GM21381 (cell line): Measurements from ENCODE around the gene PAK5.

ENCODE experiments used
- ATAC-seq: cut with Tn5 transposase; IDR thresholded peaks from one replicate; pipeline ENCODE4 v1.9.1; 2021; ENCODE audit warnings: mild to moderate bottlenecking, moderate library complexity; ENCODE audit not compliant: unreplicated experiment

PAK5 gene

GRCh38 chr20:9503526-9504245 is 335.2 kb downstream of the PAK5 start:
- ATAC-seq: no peak

GRCh38 chr20:9501473-9501872 is 337.4 kb downstream of the PAK5 start:
- ATAC-seq: no peak

GRCh38 chr20:9500121-9500520 is 338.8 kb downstream of the PAK5 start:
- ATAC-seq: no peak

GRCh38 chr20:9499126-9499899 is 339.6 kb downstream of the PAK5 start:
- ATAC-seq: no peak

DNA sequence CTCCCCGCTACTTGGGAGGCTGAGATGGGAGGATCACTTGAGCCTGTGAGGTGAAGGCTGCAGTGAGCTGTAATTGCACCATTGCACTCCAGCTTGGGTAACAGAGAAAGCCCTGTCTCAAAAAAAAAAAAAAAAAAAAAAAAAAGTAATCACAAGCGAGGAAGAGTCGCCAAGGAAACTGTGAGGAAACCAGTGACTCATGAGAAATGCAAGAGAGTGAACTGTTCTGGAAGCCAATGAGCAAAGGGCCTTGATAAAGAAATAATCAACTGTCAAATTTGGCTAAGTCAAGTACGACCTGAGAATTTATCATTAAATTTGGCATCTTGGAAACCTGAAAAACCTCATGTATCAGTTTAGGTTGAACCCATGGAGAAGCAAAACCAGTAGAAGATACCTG is 340.6 kb downstream of the PAK5 start:
- ATAC-seq: no peak

GRCh38 chr20:9496155-9496554 is 342.7 kb downstream of the PAK5 start:
- ATAC-seq: no peak

DNA sequence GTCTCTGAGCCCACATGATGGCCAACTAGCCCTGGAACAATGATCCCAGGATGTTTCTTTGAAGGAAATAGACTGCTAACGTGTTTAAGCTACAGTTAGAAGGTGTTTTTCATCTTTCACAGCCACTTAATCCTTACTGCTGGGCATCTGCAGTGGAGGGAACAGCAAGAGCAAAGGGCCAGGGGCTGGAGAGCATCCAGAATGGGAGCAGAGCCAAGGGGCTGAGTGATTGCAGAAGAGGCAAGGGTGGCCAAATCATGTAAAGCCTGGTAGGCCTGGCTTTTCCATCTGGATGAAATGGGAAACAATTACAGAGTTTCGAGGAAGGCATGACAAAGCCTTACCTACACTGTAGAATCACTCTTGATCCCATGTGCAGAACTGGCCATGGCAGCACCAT is 343.2 kb downstream of the PAK5 start:
- no peak for ATAC-seq

- no peak for ATAC-seq
Observed at GRCh38 chr20:9493803-9494202, 345.1 kb downstream of the PAK5 start.

DNA sequence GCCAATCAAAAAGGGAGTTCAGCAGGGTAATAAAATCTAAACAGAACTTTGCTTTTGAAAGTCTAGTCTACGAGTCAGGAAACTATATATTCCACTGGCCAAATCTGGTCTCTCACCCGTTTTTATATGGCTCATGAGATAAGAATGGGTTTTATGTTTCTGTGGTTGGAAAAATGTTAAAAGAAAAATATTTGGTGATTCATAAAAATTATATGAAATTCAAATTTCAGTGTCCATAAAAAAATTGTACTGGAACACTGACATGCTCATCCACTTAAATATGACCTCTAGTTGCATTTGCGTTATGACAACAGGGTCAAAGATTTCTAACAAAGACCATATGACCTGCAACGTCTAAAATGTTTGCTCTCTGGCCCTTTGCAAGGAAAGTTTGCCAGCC is 346.8 kb downstream of the PAK5 start:
- ATAC-seq: no peak

- no peak for ATAC-seq
Observed at GRCh38 chr20:9491324-9491723, 347.6 kb downstream of the PAK5 start.

GRCh38 chr20:9490631-9491030 is 348.2 kb downstream of the PAK5 start:
- no peak for ATAC-seq

- no peak for ATAC-seq
Observed at GRCh38 chr20:9490161-9490560, 348.7 kb downstream of the PAK5 start.

DNA sequence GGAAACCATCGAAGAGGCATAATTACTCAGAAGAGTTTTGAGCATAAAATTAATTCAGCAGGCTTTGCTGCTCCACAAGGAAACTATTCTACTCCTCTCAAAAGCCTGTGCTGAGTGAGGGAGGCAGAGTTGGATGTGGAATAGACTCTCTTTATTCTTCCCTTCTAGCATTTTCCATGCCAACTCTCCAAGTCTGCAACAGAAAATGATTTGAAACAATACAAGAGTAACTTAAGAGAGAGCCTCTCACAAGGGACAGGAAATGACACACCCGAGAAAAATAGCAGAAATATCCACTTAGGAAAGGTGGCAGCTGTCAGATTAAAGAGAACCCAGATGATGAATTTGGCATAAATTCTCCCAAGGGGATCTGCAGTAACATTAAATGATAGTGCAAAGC is 350.8 kb downstream of the PAK5 start:
- no peak for ATAC-seq
